ENCODE data around the gene HSPA14.
"Not testable (repeated sequence)": the region's sequence is repeated elsewhere in the genome, so short reads cannot be mapped to it uniquely, and the experiment has no call there.

Gene HSPA14

GRCh38 chr10:14837003-14837756 is 926 bp upstream of the HSPA14 start:
- no peak for DNase-seq

- peak; percentile 79 for DNase-seq
Observed at GRCh38 chr10:14838582-14839304, 637 bp downstream of the HSPA14 start.

- peak; percentile 79 for DNase-seq
Observed at GRCh38 chr10:14839305-14839695, 1.2 kb downstream of the HSPA14 start.

GRCh38 chr10:14840178-14840577 is 2.1 kb downstream of the HSPA14 start:
- no peak for DNase-seq

- no peak for DNase-seq
Observed at GRCh38 chr10:14843327-14843988, 5.4 kb downstream of the HSPA14 start.

- DNase-seq: no peak
Observed at GRCh38 chr10:14844948-14845347, 6.8 kb downstream of the HSPA14 start.

- DNase-seq: no peak
Observed at GRCh38 chr10:14852236-14852635, 14.1 kb downstream of the HSPA14 start.

GRCh38 chr10:14855453-14855852 is 17.3 kb downstream of the HSPA14 start:
- no peak for DNase-seq

GRCh38 chr10:14858338-14858960 is 20.3 kb downstream of the HSPA14 start:
- no peak for DNase-seq

GRCh38 chr10:14859043-14859442 is 20.9 kb downstream of the HSPA14 start:
- no peak for DNase-seq

- no peak for DNase-seq
Observed at GRCh38 chr10:14859775-14860174, 21.7 kb downstream of the HSPA14 start.

GRCh38 chr10:14860791-14861190 is 22.7 kb downstream of the HSPA14 start:
- no peak for DNase-seq

- not testable (repeated sequence) for DNase-seq
Observed at GRCh38 chr10:14864466-14864865, 26.4 kb downstream of the HSPA14 start.

GRCh38 chr10:14864871-14865270 is 26.8 kb downstream of the HSPA14 start:
- not testable (repeated sequence) for DNase-seq

GRCh38 chr10:14873090-14873760 is 35.1 kb downstream of the HSPA14 start:
- no peak for DNase-seq

GRCh38 chr10:14875941-14876340 is 37.8 kb downstream of the HSPA14 start:
- no peak for DNase-seq

GRCh38 chr10:14876764-14877163 is 38.7 kb downstream of the HSPA14 start:
- DNase-seq: no peak

- peak; percentile 100 for DNase-seq
Observed at GRCh38 chr10:14878266-14879123, 40.4 kb downstream of the HSPA14 start, which contains the start of gene SUV39H2. TSS of gene SUV39H2 (plus strand) at chr10:14878866. CDS start at chr10:14878889, 23 bp downstream.

- peak; percentile 91 for DNase-seq
Observed at GRCh38 chr10:14879124-14879927, 41.2 kb downstream of the HSPA14 start.

GRCh38 chr10:14879928-14880193 is 41.8 kb downstream of the HSPA14 start:
- no peak for DNase-seq

GRCh38 chr10:14880229-14880628 is 42.1 kb downstream of the HSPA14 start:
- no peak for DNase-seq
